ENCODE results near the gene AMZ2.
"Not testable (repeated sequence)": the region's sequence is repeated elsewhere in the genome, so short reads cannot be mapped to it uniquely, and the experiment has no call there.

AMZ2 gene

GRCh38 chr17:68259648-68259951 lies 11.8 kb downstream of the AMZ2 start:
- H2AFZ ChIP-seq (ENCODE audit: insufficient read depth, low read length, poor library complexity); H3K79me1 ChIP-seq (ENCODE audit: low read length); H3K14ac ChIP-seq (ENCODE audit: low read length); H3K4me1 ChIP-seq (ENCODE audit: control insufficient read depth in 1 of 2, insufficient read depth in 2 of 2, low read length in 2 of 2); H4K8ac ChIP-seq (ENCODE audit: low read depth, low read length); H3K27me3 ChIP-seq (ENCODE audit: insufficient read depth, low read length); H3K4ac ChIP-seq (ENCODE audit: low read depth, low read length); H2BK5ac ChIP-seq (ENCODE audit: low read depth, low read length, poor library complexity); H4K91ac ChIP-seq (ENCODE audit: low read depth, low read length); H3K27ac ChIP-seq (ENCODE audit: low read depth, low read length); H3K18ac ChIP-seq (ENCODE audit: low read length); H2BK12ac ChIP-seq (ENCODE audit: low read length); DNase-seq; H4K12ac ChIP-seq (ENCODE audit: low read depth, low read length); H3K4me3 ChIP-seq (ENCODE audit: low read depth, low read length); H3K4me2 ChIP-seq (ENCODE audit: low read length); H2BK120ac ChIP-seq (ENCODE audit: insufficient read depth, low read length, poor library complexity); H3K9ac ChIP-seq (ENCODE audit: low read length); H3K79me2 ChIP-seq (ENCODE audit: control insufficient read depth, insufficient read depth, low read length, poor library complexity); H2AK5ac ChIP-seq (ENCODE audit: low read length); H3K23ac ChIP-seq (ENCODE audit: low read length); H3K9me3 ChIP-seq (ENCODE audit: insufficient read depth, low read depth, low read length): not testable (repeated sequence)
- WGBS (ENCODE audit: extremely low coverage, insufficient coverage, insufficient read length) = no CpG with 5 or more reads among the region's 3 CpGs
- peaks cover 4 to 10% of the 10 kb centered on the region in 2 experiments for H3K36me3 ChIP-seq (ENCODE audit: control insufficient read depth in 1 of 2, insufficient read depth in 2 of 2, low read length in 2 of 2)

- Histone ChIP-seq H3K14ac (ENCODE audit: low read length) (no peak overlapping the region), H3K79me2 (ENCODE audit: control insufficient read depth, insufficient read depth, low read length, poor library complexity) (no peaks in the 10 kb centered on the region), H2AK5ac (ENCODE audit: low read length) (no peak overlapping the region), H3K9ac (ENCODE audit: low read length) (no peak overlapping the region), H3K27me3 (ENCODE audit: insufficient read depth, low read length) (no peaks in the 10 kb centered on the region), H2BK120ac (ENCODE audit: insufficient read depth, low read length, poor library complexity) (no peak overlapping the region), H4K8ac (ENCODE audit: low read depth, low read length) (no peak overlapping the region), H3K4me3 (ENCODE audit: low read depth, low read length) (no peak overlapping the region), H4K91ac (ENCODE audit: low read depth, low read length) (no peak overlapping the region), H2BK5ac (ENCODE audit: low read depth, low read length, poor library complexity) (no peak overlapping the region), H3K4me1 (ENCODE audit: control insufficient read depth in 1 of 2, insufficient read depth in 2 of 2, low read length in 2 of 2) (no peaks in the 10 kb centered on the region), H3K4me2 (ENCODE audit: low read length) (no peak overlapping the region), H2BK12ac (ENCODE audit: low read length) (no peak overlapping the region), H3K18ac (ENCODE audit: low read length) (no peak overlapping the region), H3K9me3 (ENCODE audit: insufficient read depth, low read depth, low read length) (no peaks in the 10 kb centered on the region), H3K79me1 (ENCODE audit: low read length) (no peaks in the 10 kb centered on the region), H3K36me3 (ENCODE audit: control insufficient read depth in 1 of 2, insufficient read depth in 2 of 2, low read length in 2 of 2) (peaks cover 1 to 5% of the 10 kb centered on the region in 2 experiments), H3K4ac (ENCODE audit: low read depth, low read length) (no peak overlapping the region), H3K27ac (ENCODE audit: low read depth, low read length) (no peak overlapping the region), H2AFZ (ENCODE audit: insufficient read depth, low read length, poor library complexity) (no peak overlapping the region), H4K12ac (ENCODE audit: low read depth, low read length) (no peak overlapping the region), H3K23ac (ENCODE audit: low read length) (no peak overlapping the region)
- WGBS (ENCODE audit: extremely low coverage, insufficient coverage, insufficient read length) = no CpG with 5 or more reads among the region's 9 CpGs
- no peak for DNase-seq
Observed at GRCh38 chr17:68260051-68260762, 12.4 kb downstream of the AMZ2 start.

- not testable (repeated sequence) for H4K8ac ChIP-seq (ENCODE audit: low read depth, low read length); H3K9me3 ChIP-seq (ENCODE audit: insufficient read depth, low read depth, low read length); DNase-seq; H3K4me3 ChIP-seq (ENCODE audit: low read depth, low read length); H2AK5ac ChIP-seq (ENCODE audit: low read length); H3K36me3 ChIP-seq (ENCODE audit: control insufficient read depth in 1 of 2, insufficient read depth in 2 of 2, low read length in 2 of 2); H3K4me1 ChIP-seq (ENCODE audit: control insufficient read depth in 1 of 2, insufficient read depth in 2 of 2, low read length in 2 of 2); H3K14ac ChIP-seq (ENCODE audit: low read length); H4K12ac ChIP-seq (ENCODE audit: low read depth, low read length); H3K79me2 ChIP-seq (ENCODE audit: control insufficient read depth, insufficient read depth, low read length, poor library complexity); H3K4me2 ChIP-seq (ENCODE audit: low read length); H2BK12ac ChIP-seq (ENCODE audit: low read length); H3K79me1 ChIP-seq (ENCODE audit: low read length); H3K23ac ChIP-seq (ENCODE audit: low read length); H2AFZ ChIP-seq (ENCODE audit: insufficient read depth, low read length, poor library complexity); H2BK5ac ChIP-seq (ENCODE audit: low read depth, low read length, poor library complexity); H3K18ac ChIP-seq (ENCODE audit: low read length); H3K27me3 ChIP-seq (ENCODE audit: insufficient read depth, low read length); H3K27ac ChIP-seq (ENCODE audit: low read depth, low read length); H3K4ac ChIP-seq (ENCODE audit: low read depth, low read length); H2BK120ac ChIP-seq (ENCODE audit: insufficient read depth, low read length, poor library complexity); H3K9ac ChIP-seq (ENCODE audit: low read length)
- WGBS (ENCODE audit: extremely low coverage, insufficient coverage, insufficient read length) = no CpG with 5 or more reads among the region's 2 CpGs
- peak overlapping the region; percentile 14 for H4K91ac ChIP-seq (ENCODE audit: low read depth, low read length)
Observed at GRCh38 chr17:68262467-68262866, 14.6 kb downstream of the AMZ2 start.

- H3K79me2 ChIP-seq (ENCODE audit: control insufficient read depth, insufficient read depth, low read length, poor library complexity); H3K18ac ChIP-seq (ENCODE audit: low read length); H2AFZ ChIP-seq (ENCODE audit: insufficient read depth, low read length, poor library complexity); H3K4ac ChIP-seq (ENCODE audit: low read depth, low read length); H3K27me3 ChIP-seq (ENCODE audit: insufficient read depth, low read length); H3K4me3 ChIP-seq (ENCODE audit: low read depth, low read length); H4K8ac ChIP-seq (ENCODE audit: low read depth, low read length); H2BK12ac ChIP-seq (ENCODE audit: low read length); H2AK5ac ChIP-seq (ENCODE audit: low read length); H3K4me1 ChIP-seq (ENCODE audit: control insufficient read depth in 1 of 2, insufficient read depth in 2 of 2, low read length in 2 of 2); H3K9me3 ChIP-seq (ENCODE audit: insufficient read depth, low read depth, low read length); H3K4me2 ChIP-seq (ENCODE audit: low read length); H3K9ac ChIP-seq (ENCODE audit: low read length); H2BK5ac ChIP-seq (ENCODE audit: low read depth, low read length, poor library complexity); H3K27ac ChIP-seq (ENCODE audit: low read depth, low read length); H3K14ac ChIP-seq (ENCODE audit: low read length); H3K36me3 ChIP-seq (ENCODE audit: control insufficient read depth in 1 of 2, insufficient read depth in 2 of 2, low read length in 2 of 2); H2BK120ac ChIP-seq (ENCODE audit: insufficient read depth, low read length, poor library complexity); H4K12ac ChIP-seq (ENCODE audit: low read depth, low read length); H3K79me1 ChIP-seq (ENCODE audit: low read length); H3K23ac ChIP-seq (ENCODE audit: low read length): not testable (repeated sequence)
- H4K91ac ChIP-seq (ENCODE audit: low read depth, low read length) = peak overlapping the region; percentile 70
- WGBS (ENCODE audit: extremely low coverage, insufficient coverage, insufficient read length) = no CpG with 5 or more reads among the region's 9 CpGs
- peak in 1 of 2 donors; percentile 62 for DNase-seq
Observed at GRCh38 chr17:68263101-68263681, 15.3 kb downstream of the AMZ2 start.
